SK-N-SH (cell line): ENCODE results near the gene CFAP100.

Experiments
- CTCF ChIP-seq: fragments of 200-600 bp; sonication (generic); IDR thresholded peaks from 2 replicates; pipeline ENCODE4 v1.6.1; 2017; ENCODE audit warnings: antibody characterized with exemption, mild to moderate bottlenecking, moderate library complexity
- FOXM1 ChIP-seq: IDR thresholded peaks from 2 replicates; pipeline ENCODE4 v1.4.0; 2012; ENCODE audit warnings: low read depth, mild to moderate bottlenecking
- POLR2AphosphoS5 ChIP-seq: IDR thresholded peaks from 2 replicates; pipeline ENCODE4 v1.6.1; 2012; ENCODE audit warnings: low read depth, low read length
- RCOR1 ChIP-seq: fragments of 150-350 bp; IDR thresholded peaks from 2 replicates; pipeline ENCODE4 v1.6.1; 2017; ENCODE audit warnings: antibody characterized with exemption, low read length
- REST ChIP-seq: IDR thresholded peaks from 2 replicates; pipeline ENCODE4 v1.6.1; 2012; ENCODE audit warnings: mild to moderate bottlenecking, low read depth, low read length, moderate library complexity
- RFX5 ChIP-seq: IDR thresholded peaks from 2 replicates; pipeline ENCODE4 v1.6.1; 2012; ENCODE audit warnings: mild to moderate bottlenecking, improper control_type of control experiment, low read length
- RXRA ChIP-seq: IDR thresholded peaks from 2 replicates; pipeline ENCODE4 v1.4.0; 2012; ENCODE audit warnings: low read depth, mild to moderate bottlenecking, borderline replicate concordance
- SIN3A ChIP-seq: IDR thresholded peaks from 2 replicates; pipeline ENCODE4 v1.6.1; 2012; ENCODE audit warnings: low read depth, mild to moderate bottlenecking, low read length, moderate library complexity, borderline replicate concordance
- TAF1 ChIP-seq: IDR thresholded peaks from 2 replicates; pipeline ENCODE4 v1.6.1; 2012; ENCODE audit warnings: low read depth, mild to moderate bottlenecking, low read length, moderate library complexity, borderline replicate concordance
- TF ChIP-seq, protein P1 (sequence below): fragments of 150-350 bp; IDR thresholded peaks from 2 replicates; pipeline ENCODE4 v1.6.1; 2017; ENCODE audit warnings: antibody characterized with exemption, low read length, low read depth, borderline replicate concordance

GRCh38 chr3:126370055-126370454 lies 24.7 kb upstream of the CFAP100 start:
- TF ChIP-seq CTCF (no peak), RFX5 (no peak), POLR2AphosphoS5 (no peak), FOXM1 (no peak), RXRA (no peak), SIN3A (no peak), TAF1 (no peak), REST (no peak), RCOR1 (no peak)
- TF ChIP-seq, protein P1, sequence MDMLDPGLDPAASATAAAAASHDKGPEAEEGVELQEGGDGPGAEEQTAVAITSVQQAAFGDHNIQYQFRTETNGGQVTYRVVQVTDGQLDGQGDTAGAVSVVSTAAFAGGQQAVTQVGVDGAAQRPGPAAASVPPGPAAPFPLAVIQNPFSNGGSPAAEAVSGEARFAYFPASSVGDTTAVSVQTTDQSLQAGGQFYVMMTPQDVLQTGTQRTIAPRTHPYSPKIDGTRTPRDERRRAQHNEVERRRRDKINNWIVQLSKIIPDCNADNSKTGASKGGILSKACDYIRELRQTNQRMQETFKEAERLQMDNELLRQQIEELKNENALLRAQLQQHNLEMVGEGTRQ: no peak
